Transverse colon (tissue), 4 donors: ENCODE data around the gene AGPAT3. TPM values are rescaled to one million over a fixed set of nuclear protein-coding genes. Genes with fewer than 3 reads are reported as not detected.

ENCODE experiments used
- DNase-seq: peaks from one replicate; pipeline ENCODE4 v3.0.0-alpha.2; 2019
- H3K27ac ChIP-seq, 4 donors: fragments of 200-600 bp; sonication (generic); 2 replicates each; pipeline ENCODE4 v1.5.1; 2016 to 2018; ENCODE audit warnings: inconsistent platforms in 4 of 4
- H3K27me3 ChIP-seq: fragments of 200-600 bp; sonication (generic); 2 replicates; pipeline ENCODE4 v1.5.1; 2017; ENCODE audit warnings: inconsistent platforms
- H3K36me3 ChIP-seq, 4 donors: fragments of 200-600 bp; sonication (generic); 2 replicates each; pipeline ENCODE4 v1.5.1; 2017 to 2019; ENCODE audit warnings: inconsistent platforms in 4 of 4
- H3K4me1 ChIP-seq, 4 donors: fragments of 200-600 bp; sonication (generic); 2 replicates each; pipeline ENCODE4 v1.5.1; 2017 to 2020; ENCODE audit warnings: inconsistent platforms in 4 of 4
- H3K4me3 ChIP-seq, 4 donors: fragments of 200-600 bp; sonication (generic); 1 replicate in 1 of 4; 2 replicates in 3 of 4; pipeline versions ENCODE4 v1.5.1 to v1.6.1; 2017 to 2019; ENCODE audit warnings: inconsistent platforms in 4 of 4
- H3K9me3 ChIP-seq, 2 donors: fragments of 200-600 bp; sonication (generic); 2 replicates each; pipeline ENCODE4 v1.5.1; 2017 to 2019; ENCODE audit warnings: inconsistent platforms in 2 of 2
- CTCF ChIP-seq, 5 experiments: fragments of 200-600 bp in 3 of 5; fragments of 450-650 bp in 2 of 5; sonication (generic) in 3 of 5; IDR thresholded peaks; 1 replicate in 2 of 5; 2 replicates in 3 of 5; pipeline ENCODE4 v1.5.1; 2016 to 2017; ENCODE audit warnings: antibody characterized with exemption in 5 of 5, inconsistent platforms in 3 of 5, mild to moderate bottlenecking in 2 of 5, moderate library complexity in 1 of 5
- EP300 ChIP-seq: sonication (generic); formaldehyde crosslinking; IDR thresholded peaks from one replicate; pipeline ENCODE4 v1.6.1; 2017; ENCODE audit warnings: antibody characterized with exemption, low read depth
- POLR2A ChIP-seq: fragments of 450-650 bp; IDR thresholded peaks from one replicate; pipeline ENCODE4 v1.6.1; 2016; ENCODE audit warnings: antibody characterized with exemption, mild to moderate bottlenecking, moderate library complexity
- POLR2AphosphoS5 ChIP-seq, 3 donors: sonication (generic); formaldehyde crosslinking; IDR thresholded peaks; one replicate each; pipeline ENCODE4 v1.6.1; 2016; ENCODE audit warnings: antibody characterized with exemption in 3 of 3
- WGBS, 2 donors: methylation state at CpG; one replicate each; pipeline ENCODE4 v1.1.5; 2018; ENCODE audit warnings: low coverage in 1 of 2; 5-methylcytosine and 5-hydroxymethylcytosine counted together
- in situ Hi-C, 4 donors: fragments of 200-750 bp; cut with MboI; loops; one replicate each; pipeline versions ENCODE4 v1.15.0 to v1.15.1; 2017; ENCODE audit warnings: low sequenced_read_pairs in 3 of 4, low pct_ligation_motif_present in 1 of 4, low pct_unique_long_range_greater_than_20kb in 1 of 4
- intact Hi-C: fragments of 100-400 bp; cut with DNase I; formaldehyde crosslinking; loops from one replicate; pipeline ENCODE4 v1.15.1; 2023; ENCODE audit warnings: low total_unique reads
- total RNA-seq, 4 donors: library from RNA; depleted of rRNA; stranded (reverse); fragments of >200 nt; gene quantifications; one replicate each; pipeline ENCODE4 v1.1.0, GENCODE V29; 2016

AGPAT3 gene
- total RNA-seq, 4 donors from 2014 or later = 59.9 to 116 (median 85.3) TPM

GRCh38 chr21:43971201-43971991 is 106.4 kb downstream of the AGPAT3 start:
- Histone ChIP-seq H3K27me3 (no peaks in the 10 kb centered on the region), H3K9me3 (no peaks in the 10 kb centered on the region), H3K4me1 (no peaks in the 10 kb centered on the region), H3K27ac (no peak overlapping the region), H3K4me3 (no peak overlapping the region), H3K36me3 (peaks cover 0 to 30% (median 14%) of the 10 kb centered on the region in 4 donors)
- in situ Hi-C loops = no loop called here
- intact Hi-C loops = no loop called here
- DNase-seq = no peak
- no peak for TF ChIP-seq EP300
- TF ChIP-seq CTCF (IDR thresholded peaks at IDR 0.05) = no peak
- no peak for TF ChIP-seq POLR2A
- no peak for TF ChIP-seq POLR2AphosphoS5 (IDR thresholded peaks at IDR 0.05)
- 88% methylated on average over 26 of the region's 29 CpGs; no CpG with 5 or more reads in 1 of the 2 donors for WGBS, 2 donors

- in situ Hi-C loops (no loop called here), intact Hi-C loops (no loop called here)
- H3K4me3 ChIP-seq = no peak overlapping the region
- 98% methylated on average over 11 of the region's 11 CpGs; no CpG with 5 or more reads in 1 of the 2 donors for WGBS, 2 donors
- H3K4me1 ChIP-seq = no peaks in the 10 kb centered on the region
- no peak for TF ChIP-seq POLR2A
- no peak for TF ChIP-seq CTCF (IDR thresholded peaks at IDR 0.05)
- no peak for TF ChIP-seq POLR2AphosphoS5 (IDR thresholded peaks at IDR 0.05)
- TF ChIP-seq EP300 = no peak
- H3K36me3 ChIP-seq = peaks cover 0 to 30% (median 14%) of the 10 kb centered on the region in 4 donors
- no peaks in the 10 kb centered on the region for H3K9me3 ChIP-seq
- no peaks in the 10 kb centered on the region for H3K27me3 ChIP-seq
- no peak overlapping the region for H3K27ac ChIP-seq
- DNase-seq = no peak
Observed at GRCh38 chr21:43971992-43972255, 106.9 kb downstream of the AGPAT3 start.

DNA sequence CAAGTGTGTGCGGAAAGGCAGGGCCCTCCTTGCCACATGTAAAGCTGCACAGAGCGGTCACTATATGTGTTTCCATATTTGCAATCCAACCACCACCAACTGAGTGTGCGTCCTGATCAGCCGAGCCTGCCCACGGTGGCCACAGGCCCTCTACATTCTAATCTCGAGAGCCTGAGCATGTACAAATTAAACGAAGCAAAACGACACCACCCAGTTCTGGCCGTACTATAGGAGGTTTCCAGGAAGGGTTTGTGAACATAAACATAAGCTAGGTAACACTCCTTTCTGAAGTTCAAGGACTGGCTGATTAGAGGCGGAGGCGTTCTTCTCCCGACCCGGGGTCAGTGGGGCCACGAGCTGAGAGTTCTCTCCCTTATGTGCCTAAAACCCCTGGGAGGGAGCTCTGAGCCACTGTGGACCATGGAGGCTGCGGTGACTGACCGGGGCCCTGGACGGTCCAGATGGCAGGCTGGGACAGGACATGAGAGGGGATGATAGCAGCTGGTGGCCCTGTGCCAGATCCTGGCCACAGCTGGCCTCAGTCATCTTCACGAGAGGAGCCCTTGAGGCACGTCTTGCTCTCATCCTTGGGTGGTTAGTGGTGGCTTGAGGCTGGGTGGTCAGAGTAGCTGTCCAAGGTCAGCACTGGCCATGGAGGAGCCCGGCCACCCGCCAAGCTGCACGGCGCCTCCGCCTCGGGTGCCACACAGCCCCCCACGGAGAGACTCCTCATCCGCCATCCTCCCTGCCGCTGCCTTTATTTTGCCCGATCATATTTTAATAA is 108.0 kb downstream of the AGPAT3 start:
- H3K4me3 ChIP-seq = no peak overlapping the region
- H3K4me1 ChIP-seq = no peaks in the 10 kb centered on the region
- 80 to 92% methylated on average over 5 to 29 of the region's 29 CpGs for WGBS, 2 donors
- no peaks in the 10 kb centered on the region for H3K9me3 ChIP-seq
- in situ Hi-C loops = no loop called here
- no peaks in the 10 kb centered on the region for H3K27me3 ChIP-seq
- H3K36me3 ChIP-seq = peaks cover 0 to 31% (median 12%) of the 10 kb centered on the region in 4 donors
- TF ChIP-seq CTCF (IDR thresholded peaks at IDR 0.05) (no peak), POLR2AphosphoS5 (IDR thresholded peaks at IDR 0.05) (no peak), EP300 (no peak), POLR2A (no peak)
- no peak overlapping the region for H3K27ac ChIP-seq
- intact Hi-C loops = no loop called here
- DNase-seq = no peak

- intact Hi-C loops (no loop called here), in situ Hi-C loops (no loop called here)
- WGBS, 2 donors = 76 to 96% methylated on average over 6 to 12 of the region's 12 CpGs
- Histone ChIP-seq H3K4me1 (no peaks in the 10 kb centered on the region), H3K4me3 (no peak overlapping the region), H3K27ac (no peak overlapping the region), H3K9me3 (no peaks in the 10 kb centered on the region), H3K27me3 (no peaks in the 10 kb centered on the region), H3K36me3 (peaks cover 0 to 35% (median 14%) of the 10 kb centered on the region in 4 donors)
- DNase-seq = no peak
- TF ChIP-seq POLR2AphosphoS5 (IDR thresholded peaks at IDR 0.05) (no peak), EP300 (no peak), POLR2A (no peak), CTCF (IDR thresholded peaks at IDR 0.05) (no peak)
Observed at GRCh38 chr21:43973634-43973955, 108.6 kb downstream of the AGPAT3 start.
